ENCODE results near the gene BEX3.
"Not testable (repeated sequence)": the region's sequence is repeated elsewhere in the genome, so short reads cannot be mapped to it uniquely, and the experiment has no call there.

BEX3 gene

DNA sequence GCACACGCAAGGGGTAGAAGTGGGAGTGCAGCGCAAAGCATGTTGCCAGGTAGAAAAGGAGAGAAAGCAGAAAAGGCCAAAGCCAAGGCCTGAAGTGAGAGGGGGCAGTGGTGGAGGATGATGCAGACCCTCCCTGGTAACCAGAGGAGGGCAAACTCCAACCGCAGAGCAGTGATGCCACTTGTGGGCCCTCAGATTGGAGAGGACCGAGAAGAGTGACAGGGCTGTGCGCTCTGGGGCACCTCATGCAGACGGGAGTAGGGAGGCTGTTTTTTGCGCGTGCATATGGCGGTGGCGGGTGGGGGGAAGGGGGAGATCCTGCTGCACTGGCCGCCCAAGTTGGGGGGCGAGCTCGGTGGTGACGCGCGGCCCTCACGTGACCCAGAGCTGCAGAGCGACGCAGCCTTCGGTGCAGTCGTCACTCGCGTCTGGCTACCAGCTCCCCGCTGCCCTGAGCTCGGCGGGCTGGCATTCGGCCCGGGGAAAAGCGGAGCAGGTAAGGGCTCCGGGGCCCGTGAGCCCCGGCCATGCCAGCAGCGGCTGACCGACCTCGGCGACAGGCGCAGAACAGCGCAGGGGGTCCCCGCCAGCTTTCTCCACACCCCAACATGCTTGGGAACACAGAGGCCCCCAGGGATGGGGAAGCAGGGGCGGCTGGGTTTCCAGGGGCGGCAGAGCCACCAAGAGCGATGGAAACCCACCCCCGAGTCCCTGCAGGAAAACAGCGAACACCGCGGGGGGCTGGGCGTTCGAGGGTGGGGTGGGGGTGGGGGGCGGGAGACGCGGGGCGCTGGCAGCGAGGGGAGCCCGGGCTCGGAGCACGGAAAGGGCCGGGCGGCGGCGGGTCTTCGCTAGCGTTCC lies at the start of gene BEX3:
BEX3 (plus strand) TSS at position 421 of the 861 bp plus-strand sequence. CDS start 984 bp downstream, outside the sequence.
- DNase-seq = peak; percentile 21
- in situ Hi-C loops (cut with HindIII; ENCODE audit: low pct_ligation_motif_present, low pct_unique_long_range_greater_than_20kb, low sequenced_read_pairs) = no loop called here

DNA sequence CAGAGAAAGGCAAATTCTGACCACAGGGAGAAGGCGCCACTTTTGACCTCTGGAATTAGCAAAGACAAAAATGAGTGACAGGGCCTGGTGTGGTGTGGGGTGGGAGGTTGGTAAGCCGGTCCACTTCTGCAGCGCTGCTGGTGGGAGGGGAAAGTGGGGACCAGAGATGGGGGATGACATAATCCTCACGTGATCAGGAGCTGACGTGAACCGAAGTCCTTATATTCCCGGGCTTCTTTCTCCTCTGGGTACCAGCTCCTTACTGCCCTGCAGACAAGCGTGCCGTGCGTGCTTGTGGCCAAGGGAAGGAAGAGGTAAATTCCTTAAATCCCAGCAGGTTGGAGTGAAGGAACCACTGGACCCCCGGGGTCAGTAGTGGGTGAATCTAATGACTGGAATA lies 46.3 kb upstream of the BEX3 start, which contains the start of gene TCEAL7:
TCEAL7 (plus strand) TSS at position 249 of the 400 bp plus-strand sequence. CDS start 1,165 bp downstream, outside the sequence.
- DNase-seq = no peak
- in situ Hi-C loops (cut with HindIII; ENCODE audit: low pct_ligation_motif_present, low pct_unique_long_range_greater_than_20kb, low sequenced_read_pairs) = no loop called here

DNA sequence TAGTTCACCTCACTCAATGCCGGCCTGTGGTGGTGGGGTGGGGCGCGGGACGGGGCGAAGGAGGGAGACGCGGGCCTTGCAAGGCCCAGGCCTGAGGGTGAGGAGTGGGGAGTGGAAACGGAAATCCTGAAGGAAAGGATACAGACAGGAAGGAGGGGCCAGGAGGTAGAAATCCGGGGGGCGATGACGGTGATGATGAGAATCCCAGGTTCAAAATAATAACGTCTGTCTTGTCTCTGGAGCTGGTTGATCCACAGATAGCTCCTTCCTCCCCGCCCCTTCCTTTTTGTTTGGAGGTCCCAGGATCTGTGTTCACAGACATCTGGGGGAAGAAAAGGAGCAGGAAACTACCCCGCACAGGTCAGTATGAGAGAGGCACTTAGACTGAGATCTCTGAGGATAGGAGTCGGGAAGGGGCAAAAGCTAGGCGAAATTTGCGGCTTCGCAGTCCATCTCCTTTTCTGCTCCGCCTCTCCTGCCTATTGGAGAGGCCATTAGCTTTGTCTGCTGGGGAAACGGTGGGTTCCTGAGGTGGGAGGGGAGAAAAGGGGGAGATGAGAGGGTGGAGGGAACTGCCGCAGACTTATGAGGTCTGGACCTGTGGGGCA lies 45.6 kb upstream of the BEX3 start:
- in situ Hi-C loops (cut with HindIII; ENCODE audit: low pct_ligation_motif_present, low pct_unique_long_range_greater_than_20kb, low sequenced_read_pairs) = no loop called here
- DNase-seq = no peak

DNA sequence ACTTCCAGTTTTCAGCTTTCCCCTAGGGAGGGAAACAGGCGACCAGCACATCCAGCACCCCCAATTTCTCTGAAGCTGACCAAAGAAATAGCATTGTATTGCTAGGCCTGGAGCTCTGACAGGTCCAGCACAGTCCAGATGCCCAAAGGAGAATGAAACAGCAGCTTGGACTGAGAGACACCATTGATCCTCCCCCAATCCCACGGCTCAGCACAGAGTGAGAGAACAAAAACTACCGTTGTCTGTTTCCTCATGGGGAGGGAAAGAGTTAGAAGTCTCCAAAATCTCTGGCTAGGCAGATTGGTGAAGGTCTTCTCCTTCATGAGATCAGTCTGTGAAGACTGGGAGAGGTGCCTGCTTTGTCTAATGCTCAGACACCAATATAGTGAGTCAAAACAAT lies 37.7 kb upstream of the BEX3 start:
- DNase-seq = no peak
- in situ Hi-C loops (cut with HindIII; ENCODE audit: low pct_ligation_motif_present, low pct_unique_long_range_greater_than_20kb, low sequenced_read_pairs) = no loop called here

DNA sequence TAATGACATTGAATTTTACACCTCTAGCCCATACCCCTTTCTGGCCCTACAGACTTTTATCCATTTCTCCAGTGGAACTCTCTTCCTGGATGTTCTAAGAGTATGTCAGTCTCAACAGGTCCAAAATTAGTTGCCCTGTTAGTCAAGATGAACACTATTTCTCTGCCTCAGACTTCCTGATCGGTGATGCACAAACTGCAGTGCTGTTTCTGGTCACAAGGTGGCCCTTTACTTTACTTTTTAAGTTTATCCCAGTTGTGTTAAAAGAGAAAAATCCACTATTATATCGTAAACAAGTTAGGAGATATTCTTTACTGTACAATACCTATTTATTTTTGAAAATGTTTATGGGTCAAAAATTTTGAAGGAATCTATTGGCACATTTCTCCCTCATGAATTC lies 33.2 kb upstream of the BEX3 start:
- peak; percentile 50 for DNase-seq
- in situ Hi-C loops (cut with HindIII; ENCODE audit: low pct_ligation_motif_present, low pct_unique_long_range_greater_than_20kb, low sequenced_read_pairs) = no loop called here

DNA sequence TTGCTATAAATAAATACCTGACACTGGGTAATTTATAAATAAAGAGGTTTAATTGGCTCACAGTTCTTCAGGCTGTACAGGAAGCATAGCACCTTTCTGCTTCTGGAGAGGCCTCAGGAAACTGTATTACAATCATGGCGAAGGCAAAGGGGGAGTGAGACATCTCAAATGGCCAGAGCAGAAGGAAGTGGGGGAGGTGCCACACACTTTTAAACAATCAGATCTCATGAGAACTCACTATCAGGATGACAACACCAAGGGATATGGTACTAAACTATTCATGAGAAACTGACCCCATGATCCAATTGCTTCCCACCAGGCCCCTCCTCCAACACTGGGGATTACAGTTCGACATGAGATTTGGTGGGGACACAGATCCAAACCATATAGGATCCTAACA lies 31.7 kb upstream of the BEX3 start:
- in situ Hi-C loops (cut with HindIII; ENCODE audit: low pct_ligation_motif_present, low pct_unique_long_range_greater_than_20kb, low sequenced_read_pairs) = no loop called here
- DNase-seq = no peak

DNA sequence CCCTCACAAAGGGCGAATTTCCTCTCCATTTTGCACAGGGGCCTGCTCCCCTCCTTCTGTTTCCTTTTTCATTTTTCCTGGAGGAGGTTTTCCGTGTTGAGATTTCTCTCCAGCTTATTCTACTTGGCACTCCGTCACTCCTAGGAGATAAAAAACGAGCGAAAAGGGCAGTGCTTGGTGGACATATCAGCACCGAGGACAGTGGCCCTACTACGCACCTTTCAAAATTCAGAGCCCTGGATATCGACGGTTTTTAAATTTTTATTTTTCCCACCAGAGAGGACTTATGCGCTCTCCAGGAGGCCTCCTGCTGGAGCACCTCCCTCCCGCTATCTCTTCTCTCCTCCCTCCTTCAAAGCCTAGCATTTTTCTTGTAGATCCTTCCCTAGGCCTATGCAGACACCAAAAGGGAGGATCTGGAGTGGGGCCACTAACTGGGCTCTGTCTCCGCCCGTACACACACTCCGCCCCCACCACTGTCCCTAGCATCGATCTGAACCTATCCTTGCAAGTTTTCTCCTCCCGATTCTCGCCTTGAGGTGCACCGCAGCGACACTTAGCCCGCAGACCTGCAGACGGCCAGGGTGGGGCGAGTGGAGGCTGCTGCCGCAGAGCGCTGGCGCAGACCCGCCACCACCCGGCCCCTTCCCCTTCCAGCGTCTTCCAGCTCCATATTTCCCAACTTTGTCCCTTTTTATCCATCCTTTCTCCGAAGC lies 28.5 kb upstream of the BEX3 start:
- DNase-seq = no peak
- in situ Hi-C loops (cut with HindIII; ENCODE audit: low pct_ligation_motif_present, low pct_unique_long_range_greater_than_20kb, low sequenced_read_pairs) = no loop called here

DNA sequence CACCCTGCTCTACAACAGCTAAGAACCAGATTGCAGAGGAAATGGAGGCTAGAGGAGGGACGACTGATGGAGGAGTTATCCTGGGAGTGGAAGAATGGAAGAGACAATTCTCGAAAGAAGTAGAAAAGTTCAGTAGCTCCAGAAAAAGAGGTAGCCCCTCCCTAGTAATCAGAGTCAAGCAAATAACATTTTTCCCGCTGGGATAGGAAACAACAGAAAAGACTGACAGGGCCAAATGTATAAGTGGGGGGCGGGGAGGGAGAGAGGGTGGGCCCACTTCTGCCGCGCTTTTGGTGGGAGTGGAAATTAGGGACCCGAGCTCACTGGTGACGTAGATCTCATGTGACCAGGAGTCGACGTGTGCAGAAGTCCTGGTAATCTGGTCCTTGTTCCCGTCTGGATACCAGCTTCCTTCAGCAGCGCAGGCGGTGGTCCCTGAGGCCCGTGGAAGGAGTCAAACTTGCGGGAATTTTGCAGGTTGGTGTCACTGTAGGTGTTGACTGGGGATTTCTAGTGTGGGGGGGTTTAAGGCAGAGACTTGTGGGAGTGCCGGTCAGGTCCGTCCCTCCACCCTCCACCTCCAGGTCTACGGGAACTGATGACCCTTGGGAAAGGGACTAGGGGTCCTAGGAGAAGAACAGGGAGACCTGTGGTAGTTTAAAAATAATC lies 20.1 kb upstream of the BEX3 start, which contains the start of gene TCEAL9:
TCEAL9 (plus strand) TSS at position 377 of the 669 bp plus-strand sequence. CDS start 1,179 bp downstream, outside the sequence.
- in situ Hi-C loops (cut with HindIII; ENCODE audit: low pct_ligation_motif_present, low pct_unique_long_range_greater_than_20kb, low sequenced_read_pairs) = no loop called here
- peak; percentile 62 for DNase-seq

DNA sequence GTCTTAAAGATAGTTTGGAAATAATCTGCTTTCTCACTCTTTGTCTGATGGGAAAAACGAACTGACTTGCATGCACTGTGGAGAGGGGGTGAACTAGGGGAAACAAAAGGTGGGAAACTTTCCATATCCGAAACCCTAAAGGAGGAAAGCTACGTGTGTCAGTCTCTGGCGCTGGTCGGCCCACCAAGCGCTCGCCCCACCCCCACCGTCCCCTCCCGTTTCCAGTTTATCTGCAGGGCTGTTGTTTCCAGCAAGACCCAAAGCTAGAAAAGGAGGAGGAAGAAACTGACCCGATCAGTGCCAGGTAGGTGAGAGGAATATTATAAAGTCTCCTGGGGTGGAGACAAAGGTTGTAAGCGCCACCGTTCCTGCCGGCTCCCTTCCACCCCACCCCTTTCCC lies 19.5 kb upstream of the BEX3 start:
- in situ Hi-C loops (cut with HindIII; ENCODE audit: low pct_ligation_motif_present, low pct_unique_long_range_greater_than_20kb, low sequenced_read_pairs) = no loop called here
- no peak for DNase-seq

DNA sequence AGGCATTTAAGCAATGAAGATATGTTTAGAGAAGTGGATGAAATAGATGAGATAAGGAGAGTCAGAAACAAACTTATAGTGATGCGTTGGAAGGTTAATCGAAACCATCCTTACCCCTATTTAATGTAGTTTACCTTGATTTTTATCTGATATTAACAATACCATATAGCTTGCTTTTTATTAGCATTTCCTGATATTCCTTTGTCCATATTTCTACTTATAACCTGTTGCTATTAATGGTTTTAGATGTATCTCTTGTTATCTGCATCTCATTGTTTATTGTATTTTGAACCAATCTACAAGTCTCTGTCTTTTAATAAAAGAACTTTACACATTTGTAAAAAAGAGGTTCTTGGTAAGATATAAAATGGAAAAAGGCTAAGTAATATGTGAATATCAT lies 18.5 kb upstream of the BEX3 start:
- no peak for DNase-seq
- in situ Hi-C loops (cut with HindIII; ENCODE audit: low pct_ligation_motif_present, low pct_unique_long_range_greater_than_20kb, low sequenced_read_pairs) = no loop called here

DNA sequence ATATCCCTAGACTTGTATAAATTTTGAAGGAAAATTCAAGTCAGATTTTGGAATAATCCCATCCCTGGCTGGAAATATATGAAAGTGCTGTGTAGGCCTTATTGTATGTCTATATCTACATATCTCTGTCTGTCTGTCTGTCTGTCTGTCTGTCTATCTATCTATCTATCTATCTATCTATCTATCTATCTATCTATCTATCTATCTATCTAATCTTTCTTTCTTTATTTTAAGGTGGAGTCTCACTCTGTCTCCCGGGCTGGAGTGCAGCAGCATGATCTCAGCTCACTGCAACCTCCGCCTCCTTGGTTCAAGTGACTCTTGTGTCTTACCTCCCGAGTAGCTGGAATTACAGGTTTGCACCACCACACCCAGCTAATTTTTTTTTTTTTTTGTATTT lies 16.7 kb upstream of the BEX3 start:
- DNase-seq; in situ Hi-C loops (cut with HindIII; ENCODE audit: low pct_ligation_motif_present, low pct_unique_long_range_greater_than_20kb, low sequenced_read_pairs): not testable (repeated sequence)

DNA sequence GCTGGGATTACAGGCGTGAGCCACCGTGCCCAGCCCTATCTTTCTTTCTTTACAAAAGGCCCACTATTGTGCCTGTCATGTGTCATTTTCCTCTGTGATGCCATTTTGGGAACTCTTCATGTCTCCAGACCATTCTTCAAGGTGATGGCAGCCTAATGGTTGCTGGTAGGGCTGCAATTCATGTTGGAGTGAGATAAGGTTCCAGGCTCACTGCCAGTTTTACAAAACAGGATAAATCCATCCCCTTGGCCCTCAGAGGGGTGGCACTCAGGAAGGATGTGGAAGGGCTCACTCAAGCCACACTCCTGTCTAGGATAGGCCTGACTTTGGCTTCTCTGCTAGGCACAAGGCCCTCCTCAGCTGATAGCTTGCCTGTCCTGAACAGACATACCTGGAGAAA lies 16.2 kb upstream of the BEX3 start:
- DNase-seq = no peak
- in situ Hi-C loops (cut with HindIII; ENCODE audit: low pct_ligation_motif_present, low pct_unique_long_range_greater_than_20kb, low sequenced_read_pairs) = no loop called here

DNA sequence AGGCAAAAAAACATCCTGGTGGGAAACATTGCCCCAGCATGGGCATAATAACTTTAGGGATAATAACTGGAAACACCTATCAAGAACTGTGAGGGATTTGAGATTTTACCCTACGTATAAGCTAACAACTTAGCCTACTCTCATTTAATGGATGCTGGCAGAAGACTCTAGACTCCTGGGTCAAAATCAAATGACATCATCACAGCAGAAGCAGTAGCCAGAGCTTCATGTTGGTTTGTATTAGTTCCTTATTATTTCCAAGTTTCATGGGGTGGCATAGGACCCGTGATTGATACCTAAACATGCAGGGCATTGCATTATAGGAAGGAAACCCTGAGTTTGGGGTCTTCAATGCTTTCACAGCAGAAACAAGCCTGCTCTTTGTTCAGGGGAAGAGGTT lies 15.4 kb upstream of the BEX3 start:
- DNase-seq = no peak
- in situ Hi-C loops (cut with HindIII; ENCODE audit: low pct_ligation_motif_present, low pct_unique_long_range_greater_than_20kb, low sequenced_read_pairs) = no loop called here

DNA sequence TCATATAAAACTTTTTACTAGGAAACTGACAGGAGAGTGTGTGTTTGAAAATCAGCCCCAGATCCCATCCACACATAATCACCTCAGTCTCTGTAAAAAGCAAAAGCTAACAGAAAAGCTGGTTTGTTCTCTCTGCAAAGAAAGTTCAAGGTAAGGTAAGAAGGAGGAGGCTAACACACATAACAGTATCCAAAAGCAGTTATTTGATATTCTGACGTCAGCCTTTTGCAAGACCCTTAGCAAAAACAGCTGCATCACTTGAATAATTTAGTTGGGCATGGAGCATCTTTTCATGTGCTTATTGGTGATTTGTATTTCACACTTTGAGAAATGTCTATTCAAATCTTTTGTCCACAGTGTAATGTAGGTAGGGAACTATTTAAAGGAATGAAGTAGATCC lies 14.5 kb upstream of the BEX3 start:
- in situ Hi-C loops (cut with HindIII; ENCODE audit: low pct_ligation_motif_present, low pct_unique_long_range_greater_than_20kb, low sequenced_read_pairs) = no loop called here
- no peak for DNase-seq

DNA sequence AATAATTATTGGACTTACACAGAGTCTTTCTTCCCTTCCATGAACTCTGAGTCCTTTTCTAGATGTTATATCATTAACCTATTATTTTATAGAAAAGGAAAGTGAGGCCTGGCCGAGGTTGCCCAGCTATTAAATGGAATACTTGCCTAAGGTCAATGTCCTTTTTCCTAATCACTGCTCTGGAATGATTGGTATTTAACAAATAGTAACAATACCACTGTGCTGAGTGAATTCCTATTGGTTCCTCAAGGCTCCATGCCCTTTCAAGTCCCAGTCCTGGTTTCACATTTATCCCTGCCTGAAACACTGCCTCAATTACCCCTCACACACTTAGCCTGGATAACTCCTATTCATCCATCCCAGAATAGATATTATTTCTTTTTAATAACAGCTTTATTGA lies 13.9 kb upstream of the BEX3 start:
- peak; percentile 80 for DNase-seq
- in situ Hi-C loops (cut with HindIII; ENCODE audit: low pct_ligation_motif_present, low pct_unique_long_range_greater_than_20kb, low sequenced_read_pairs) = no loop called here

DNA sequence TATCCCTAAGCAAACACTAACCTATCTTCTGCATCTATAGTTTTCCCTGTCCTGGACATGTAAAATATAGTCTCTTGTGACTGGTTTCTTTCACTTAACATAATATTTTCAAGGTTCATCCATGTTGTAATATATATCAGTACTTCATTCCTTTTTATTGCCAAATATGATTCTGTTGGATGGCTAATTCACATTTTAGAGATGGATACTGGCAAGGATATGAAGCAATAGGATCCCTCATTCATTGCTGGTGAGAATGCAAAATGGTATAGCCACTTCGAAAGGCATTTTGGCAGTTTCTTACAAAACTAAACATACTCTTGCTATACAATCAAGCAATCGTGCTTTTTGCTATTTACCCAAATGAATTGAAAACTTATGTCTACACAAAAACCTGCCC lies 13.3 kb upstream of the BEX3 start:
- DNase-seq = no peak
- in situ Hi-C loops (cut with HindIII; ENCODE audit: low pct_ligation_motif_present, low pct_unique_long_range_greater_than_20kb, low sequenced_read_pairs) = no loop called here

DNA sequence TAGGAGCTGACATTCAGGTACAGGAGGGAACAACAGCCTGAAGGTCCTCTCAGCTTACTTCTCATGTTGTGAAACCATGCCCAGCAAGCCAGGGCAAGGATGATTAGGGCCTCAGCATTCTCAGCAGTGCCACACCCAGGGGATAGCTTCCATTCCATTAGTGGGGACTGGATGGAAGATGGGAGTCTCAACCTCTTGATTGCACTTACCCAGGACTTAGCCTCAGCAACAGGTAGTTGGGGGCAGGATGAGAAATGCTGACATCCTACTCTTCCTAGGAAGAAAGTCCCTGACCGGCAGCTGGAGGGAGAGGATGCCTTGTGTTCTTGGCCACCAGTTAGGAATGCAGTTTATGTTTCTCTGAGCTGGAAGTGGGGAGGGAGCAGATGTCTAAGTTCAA lies 8.8 kb upstream of the BEX3 start:
- no peak for DNase-seq
- in situ Hi-C loops (cut with HindIII; ENCODE audit: low pct_ligation_motif_present, low pct_unique_long_range_greater_than_20kb, low sequenced_read_pairs) = no loop called here

DNA sequence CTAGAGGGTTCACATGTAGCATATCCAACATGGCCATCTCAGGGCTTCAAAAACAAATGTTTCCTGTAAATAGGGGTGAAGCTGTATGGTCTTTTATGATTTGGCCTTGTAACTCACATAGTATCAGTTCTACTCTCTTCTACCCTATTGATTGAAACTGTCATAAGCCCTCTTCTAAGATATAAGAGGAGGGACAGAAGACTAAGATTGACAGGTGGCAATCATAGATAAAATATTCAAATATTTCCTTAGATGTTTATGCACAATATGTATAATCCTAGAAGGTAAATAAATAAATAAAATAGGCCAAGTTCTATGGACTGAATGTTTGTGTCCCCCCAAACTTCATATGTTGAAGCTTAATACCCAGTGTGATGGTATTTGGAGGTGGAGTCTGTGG lies 6.9 kb upstream of the BEX3 start:
- in situ Hi-C loops (cut with HindIII; ENCODE audit: low pct_ligation_motif_present, low pct_unique_long_range_greater_than_20kb, low sequenced_read_pairs) = no loop called here
- DNase-seq = no peak

DNA sequence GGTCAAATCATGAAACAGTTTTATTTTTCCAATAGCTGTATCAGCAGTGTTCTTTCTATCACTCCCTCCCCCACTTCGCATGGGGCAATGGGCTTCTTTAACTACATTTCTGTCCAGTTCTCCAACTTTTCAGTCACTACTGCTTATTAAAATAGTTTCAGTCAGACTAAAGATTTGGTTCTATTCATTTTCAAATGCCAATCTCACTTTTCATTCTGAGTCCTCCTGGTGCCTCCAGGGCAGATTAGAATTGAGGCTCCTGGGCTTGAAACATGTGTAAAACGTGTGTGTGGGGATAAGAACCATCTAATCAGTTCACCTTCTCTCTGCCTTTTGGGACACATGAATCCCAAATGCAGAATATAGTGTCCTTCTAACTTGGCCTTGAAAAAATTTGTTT lies 3.5 kb upstream of the BEX3 start:
- DNase-seq = no peak

More for the DNA sequence above, 3.5 kb upstream of the BEX3 start:
- in situ Hi-C loops (cut with HindIII; ENCODE audit: low pct_ligation_motif_present, low pct_unique_long_range_greater_than_20kb, low sequenced_read_pairs) = no loop called here

Measured in ACHN (cell line).